HEK293T (cell line): ENCODE results near the gene PPIL1.

ENCODE experiments used
- CTCF ChIA-PET: fragments of 350-600 bp; formaldehyde crosslinking; extraction: SDS; loops from one replicate; lab custom pipeline; 2021; ENCODE audit warnings: antibody characterized with exemption, inconsistent platforms; lab: Yijun Ruan, JAX
- POLR2A ChIA-PET: fragments of 350-600 bp; formaldehyde crosslinking; extraction: SDS; loops from one replicate; lab custom pipeline; 2020; ENCODE audit warnings: antibody characterized with exemption, inconsistent platforms; lab: Yijun Ruan, JAX
- DNase-seq: peaks from one replicate; pipeline ENCODE4 v3.0.0; 2012; ENCODE audit warnings: mixed read lengths; ENCODE audit errors: extremely low spot score
- ARNT ChIP-seq: fragments of 450-650 bp; IDR thresholded peaks from 2 replicates; pipeline ENCODE4 v1.6.1; 2017; ENCODE audit warnings: mild to moderate bottlenecking
- BHLHE40 ChIP-seq: fragments of 450-650 bp; IDR thresholded peaks from 2 replicates; pipeline ENCODE4 v1.6.1; 2016; ENCODE audit warnings: mild to moderate bottlenecking, moderate library complexity, borderline replicate concordance
- CTBP1 ChIP-seq: fragments of 450-650 bp; IDR thresholded peaks from 2 replicates; pipeline ENCODE4 v1.6.1; 2016; ENCODE audit warnings: borderline replicate concordance
- ELF4 ChIP-seq: fragments of 450-650 bp; IDR thresholded peaks from 2 replicates; pipeline ENCODE4 v1.6.1; 2017; ENCODE audit warnings: antibody characterized with exemption
- FOXA1 ChIP-seq: fragments of 450-650 bp; IDR thresholded peaks from 2 replicates; pipeline ENCODE4 v1.6.1; 2016; ENCODE audit warnings: mild to moderate bottlenecking
- FOXK2 ChIP-seq: fragments of 450-650 bp; IDR thresholded peaks from 2 replicates; pipeline ENCODE4 v1.6.1; 2016; ENCODE audit warnings: mild to moderate bottlenecking
- FOXM1 ChIP-seq: fragments of 450-650 bp; IDR thresholded peaks from 2 replicates; pipeline ENCODE4 v1.6.1; 2017; ENCODE audit warnings: mild to moderate bottlenecking, borderline replicate concordance
- HDGF ChIP-seq: fragments of 450-650 bp; IDR thresholded peaks from 2 replicates; pipeline ENCODE4 v1.6.1; 2017; ENCODE audit warnings: antibody characterized with exemption, borderline replicate concordance
- L3MBTL2 ChIP-seq: fragments of 450-650 bp; conservative IDR thresholded peaks from 2 replicates; pipeline ENCODE4 v1.6.1; 2016; ENCODE audit warnings: mild to moderate bottlenecking
- LEF1 ChIP-seq: fragments of 450-650 bp; IDR thresholded peaks from 2 replicates; pipeline ENCODE4 v1.6.1; 2017; ENCODE audit warnings: mild to moderate bottlenecking, borderline replicate concordance
- NFRKB ChIP-seq: fragments of 450-650 bp; IDR thresholded peaks from 2 replicates; pipeline ENCODE4 v1.6.1; 2016; ENCODE audit warnings: mild to moderate bottlenecking, moderate library complexity
- PKNOX1 ChIP-seq: fragments of 450-650 bp; IDR thresholded peaks from 2 replicates; pipeline ENCODE4 v1.6.1; 2016
- SP1 ChIP-seq: fragments of 450-650 bp; IDR thresholded peaks from 2 replicates; pipeline ENCODE4 v1.6.1; 2017
- SUZ12 ChIP-seq: fragments of 450-650 bp; IDR thresholded peaks from 2 replicates; pipeline ENCODE4 v1.6.1; 2016; ENCODE audit warnings: mild to moderate bottlenecking
- TARDBP ChIP-seq: fragments of 450-650 bp; IDR thresholded peaks from 2 replicates; pipeline ENCODE4 v1.6.1; 2016
- ZNF384 ChIP-seq: fragments of 450-650 bp; IDR thresholded peaks from 2 replicates; pipeline ENCODE4 v1.6.1; 2016

Gene PPIL1

GRCh38 chr6:36916126-36916525 lies 41.5 kb upstream of the PPIL1 start:
- DNase-seq = no peak
- CTCF ChIA-PET = no interaction called here
- POLR2A ChIA-PET = no interaction called here
- no peak for TF ChIP-seq FOXK2
- TF ChIP-seq SUZ12 = no peak
- TF ChIP-seq FOXM1 = no peak
- TF ChIP-seq LEF1 = no peak
- no peak for TF ChIP-seq ARNT
- TF ChIP-seq PKNOX1 = no peak
- TF ChIP-seq NFRKB = no peak
- no peak for TF ChIP-seq L3MBTL2
- TF ChIP-seq TARDBP = no peak
- no peak for TF ChIP-seq ZNF384
- no peak for TF ChIP-seq FOXA1
- no peak for TF ChIP-seq ELF4
- no peak for TF ChIP-seq HDGF
- TF ChIP-seq BHLHE40 = no peak

GRCh38 chr6:36915599-36915998 lies 41.0 kb upstream of the PPIL1 start:
- POLR2A ChIA-PET = no interaction called here
- DNase-seq = no peak
- TF ChIP-seq HDGF (no peak), L3MBTL2 (no peak), ELF4 (no peak), CTBP1 (no peak), NFRKB (no peak), FOXM1 (no peak), ZNF384 (no peak), FOXA1 (no peak), PKNOX1 (no peak), TARDBP (no peak), SUZ12 (no peak), LEF1 (no peak), SP1 (no peak), ARNT (no peak), BHLHE40 (no peak), FOXK2 (no peak)
- CTCF ChIA-PET = no interaction called here

GRCh38 chr6:36914227-36914794 lies 39.7 kb upstream of the PPIL1 start:
- DNase-seq = no peak
- ChIA-PET POLR2A (no interaction called here), CTCF (interaction anchor here (1.5 kb wide), 1 partner anchor 64 kb away, joined by 3 read pairs; no protein-coding TSS in a partner anchor)
- TF ChIP-seq FOXA1 (no peak), BHLHE40 (no peak), CTBP1 (no peak)

GRCh38 chr6:36913082-36913481 lies 38.5 kb upstream of the PPIL1 start:
- TF ChIP-seq CTBP1 (no peak), PKNOX1 (no peak), TARDBP (no peak), FOXK2 (no peak)
- no peak for DNase-seq
- POLR2A ChIA-PET = no interaction called here

GRCh38 chr6:36912586-36912985 lies 38.0 kb upstream of the PPIL1 start:
- ChIA-PET POLR2A (no interaction called here), CTCF (no interaction called here)
- TF ChIP-seq L3MBTL2 (no peak), FOXK2 (no peak), HDGF (no peak), CTBP1 (no peak), NFRKB (no peak), FOXA1 (no peak), BHLHE40 (no peak), TARDBP (no peak), ELF4 (no peak), LEF1 (no peak), ZNF384 (no peak), PKNOX1 (no peak), SP1 (no peak), FOXM1 (no peak), SUZ12 (no peak), ARNT (no peak)
- DNase-seq = no peak

More at GRCh38 chr6:36913082-36913481, 38.5 kb upstream of the PPIL1 start:
- CTCF ChIA-PET = interaction anchor here (1.5 kb wide), 1 partner anchor 63 kb away, joined by 3 read pairs; no protein-coding TSS in a partner anchor

- ChIA-PET CTCF (no interaction called here), POLR2A (no interaction called here)
- no peak for DNase-seq
- no peak for TF ChIP-seq FOXA1
- no peak for TF ChIP-seq FOXK2
- TF ChIP-seq L3MBTL2 = no peak
- no peak for TF ChIP-seq NFRKB
- no peak for TF ChIP-seq CTBP1
- no peak for TF ChIP-seq ARNT
- TF ChIP-seq PKNOX1 = no peak
- no peak for TF ChIP-seq TARDBP
- no peak for TF ChIP-seq SP1
- no peak for TF ChIP-seq LEF1
- no peak for TF ChIP-seq FOXM1
- no peak for TF ChIP-seq ELF4
- no peak for TF ChIP-seq BHLHE40
- no peak for TF ChIP-seq ZNF384
- TF ChIP-seq HDGF = no peak
These were observed 37.4 kb upstream of the PPIL1 start for GRCh38 chr6:36912030-36912454.
